Calu3 (cell line): ENCODE data around the gene DPEP3. TPM values are rescaled to one million over a fixed set of nuclear protein-coding genes. Genes with fewer than 3 reads are reported as not detected.

Source experiments
- BruUV-seq: library from RNA; stranded (reverse); fragments of 400-500 nt; replicated peaks from 2 replicates; lab custom pipeline; 2021; lab: Mats Ljungman, UMichigan
- CTCF ChIA-PET: fragments of 300-600 bp; sonication (Branson Sonifier 250); formaldehyde crosslinking; loops from one replicate; lab custom pipeline; 2022; ENCODE audit warnings: antibody characterized with exemption; lab: Charles Lee
- DNase-seq: peaks from one replicate; pipeline ENCODE4 v3.0.0; 2022
- H3K27ac Mint-ChIP-seq: one replicate; pipeline ENCODE4 v1.8.0; 2022; ENCODE audit warnings: mixed read lengths; ENCODE audit not compliant: unreplicated experiment
- H3K27me3 Mint-ChIP-seq: one replicate; pipeline ENCODE4 v1.8.0; 2022; ENCODE audit warnings: mixed read lengths; ENCODE audit not compliant: unreplicated experiment
- H3K36me3 Mint-ChIP-seq: one replicate; pipeline ENCODE4 v1.8.0; 2022; ENCODE audit warnings: mild to moderate bottlenecking, moderate library complexity, mixed read lengths; ENCODE audit not compliant: insufficient read depth, unreplicated experiment
- H3K4me1 Mint-ChIP-seq: one replicate; pipeline ENCODE4 v1.8.0; 2022; ENCODE audit warnings: mild to moderate bottlenecking, low read depth, mixed read lengths; ENCODE audit not compliant: unreplicated experiment
- H3K4me3 Mint-ChIP-seq: one replicate; pipeline ENCODE4 v1.8.0; 2022; ENCODE audit warnings: mild to moderate bottlenecking, low read depth, moderate library complexity, mixed read lengths; ENCODE audit not compliant: unreplicated experiment
- H3K9me3 Mint-ChIP-seq: one replicate; pipeline ENCODE4 v1.8.0; 2022; ENCODE audit warnings: low read depth, mixed read lengths; ENCODE audit not compliant: unreplicated experiment
- CTCF ChIP-seq: fragments of 200-600 bp; IDR thresholded peaks from one replicate; pipeline ENCODE4 v1.8.0; 2022; ENCODE audit warnings: antibody characterized with exemption; ENCODE audit not compliant: unreplicated experiment
- intact Hi-C: fragments of 100-400 bp; cut with micrococcal nuclease; formaldehyde crosslinking; loops from one replicate; pipeline ENCODE4 v1.10.0; 2022; ENCODE audit not compliant: unreplicated experiment
- total RNA-seq: library from RNA; stranded (reverse); gene quantifications from 2 replicates; pipeline ENCODE4 v1.2.3, GENCODE V29; 2022

The DPEP3 gene
- total RNA-seq, 1 experiment from 2014 or later, result not detected

DNA sequence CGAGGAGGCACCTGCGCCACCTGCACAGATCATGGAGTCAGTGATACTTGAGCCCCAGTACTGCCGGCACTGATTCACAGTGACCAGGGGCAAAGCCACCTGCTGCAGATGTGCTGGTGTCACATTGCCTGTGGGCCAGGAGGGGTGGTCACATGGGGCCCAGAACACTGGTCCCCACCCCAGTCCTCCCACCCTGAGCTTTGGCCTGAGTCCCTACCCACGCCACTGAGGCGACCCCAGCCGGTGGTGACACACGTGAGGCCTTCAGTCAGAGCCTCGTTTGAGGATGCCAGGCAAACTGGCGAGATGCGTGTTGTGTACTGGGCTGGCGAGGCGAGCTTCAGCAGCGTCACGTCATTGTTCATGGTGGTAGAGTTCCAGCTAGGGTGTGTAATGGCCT lies 50.1 kb downstream of the DPEP3 start:
- Mint-ChIP-seq H3K4me1 (peaks cover 11% of the 10 kb centered on the region), H3K4me3 (no peak overlapping the region), H3K27me3 (no peaks in the 10 kb centered on the region), H3K9me3 (no peaks in the 10 kb centered on the region), H3K36me3 (peaks cover 56% of the 10 kb centered on the region), H3K27ac (no peak overlapping the region)
- no peak for TF ChIP-seq CTCF
- CTCF ChIA-PET, result interaction anchor here (0.6 kb wide), 2 partner anchors 36 to 113 kb away, joined by 3 read pairs; no protein-coding TSS in a partner anchor
- intact Hi-C loops, result no loop called here
- no TSS peak for BruUV-seq
- DNase-seq, result no peak

DNA sequence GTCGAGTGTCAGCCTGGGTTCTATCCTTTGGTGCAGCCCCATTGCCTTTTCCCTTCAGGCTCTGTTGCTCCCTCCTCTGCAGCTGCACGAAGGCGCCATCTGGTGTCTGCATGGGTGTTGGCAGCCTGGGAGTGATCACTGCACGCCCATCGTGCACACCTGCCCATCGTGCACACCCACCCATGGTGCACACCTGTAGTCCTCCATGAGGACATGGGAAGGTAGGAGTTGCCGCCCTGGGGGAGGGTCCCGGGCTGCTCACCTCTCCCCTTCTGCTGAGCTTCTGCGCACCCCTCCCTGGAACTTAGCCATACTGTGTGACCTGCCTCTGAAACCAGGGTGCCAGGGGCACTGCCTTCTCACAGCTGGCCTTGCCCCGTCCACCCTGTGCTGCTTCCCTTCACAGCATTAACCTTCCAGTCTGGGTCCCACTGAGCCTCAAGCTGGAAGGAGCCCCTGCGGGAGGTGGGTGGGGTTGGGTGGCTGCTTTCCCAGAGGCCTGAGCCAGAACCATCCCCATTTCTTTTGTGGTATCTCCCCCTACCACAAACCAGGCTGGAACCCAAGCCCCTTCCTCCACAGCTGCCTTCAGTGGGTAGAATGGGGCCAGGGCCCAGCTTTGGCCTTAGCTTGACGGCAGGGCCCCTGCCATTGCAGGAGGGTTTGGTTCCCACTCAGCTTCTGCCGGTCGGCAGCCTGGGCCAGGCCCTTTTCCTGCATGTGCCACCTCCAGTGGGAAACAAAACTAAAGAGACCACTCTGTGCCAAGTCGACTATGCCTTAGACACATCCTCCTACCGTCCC lies 51.5 kb downstream of the DPEP3 start:
- BruUV-seq, result no TSS peak
- peak; percentile 86 for DNase-seq
- Mint-ChIP-seq H3K27me3 (no peaks in the 10 kb centered on the region), H3K36me3 (peaks cover 41% of the 10 kb centered on the region), H3K4me3 (no peak overlapping the region), H3K4me1 (no peaks in the 10 kb centered on the region), H3K27ac (no peak overlapping the region), H3K9me3 (no peaks in the 10 kb centered on the region)
- peak; percentile 83 for TF ChIP-seq CTCF
- intact Hi-C loops, result loop anchor here (1.0 to 5.0 kb wide), 3 partner anchors 112 to 406 kb away; no protein-coding TSS in a partner anchor
- CTCF ChIA-PET, result interaction anchor here (1.4 to 2.6 kb wide), 3 partner anchors 45 to 408 kb away, joined by 4 to 15 read pairs (median 5); no protein-coding TSS in a partner anchor

- H3K9me3 Mint-ChIP-seq, result no peaks in the 10 kb centered on the region
- H3K27me3 Mint-ChIP-seq, result no peaks in the 10 kb centered on the region
- intact Hi-C loops, result loop anchor here (1.0 to 5.0 kb wide), 3 partner anchors 112 to 406 kb away; no protein-coding TSS in a partner anchor
- H3K27ac Mint-ChIP-seq, result no peak overlapping the region
- no TSS peak for BruUV-seq
- H3K4me3 Mint-ChIP-seq, result no peak overlapping the region
- no peaks in the 10 kb centered on the region for H3K4me1 Mint-ChIP-seq
- TF ChIP-seq CTCF, result no peak
- DNase-seq, result no peak
- CTCF ChIA-PET, result interaction anchor here (1.4 to 2.6 kb wide), 3 partner anchors 45 to 407 kb away, joined by 4 to 15 read pairs (median 5); no protein-coding TSS in a partner anchor
- H3K36me3 Mint-ChIP-seq, result peaks cover 35% of the 10 kb centered on the region
Measured at GRCh38 chr16:67928147-67928546, 52.2 kb downstream of the DPEP3 start.

- no peak for TF ChIP-seq CTCF
- BruUV-seq, result TSS peak; percentile 20
- Mint-ChIP-seq H3K9me3 (no peaks in the 10 kb centered on the region), H3K27ac (no peak overlapping the region), H3K4me1 (no peaks in the 10 kb centered on the region), H3K27me3 (no peaks in the 10 kb centered on the region), H3K36me3 (peaks cover 28% of the 10 kb centered on the region), H3K4me3 (no peak overlapping the region)
- no peak for DNase-seq
- intact Hi-C loops, result loop anchor here (5.0 kb wide), 1 partner anchor 405 kb away; no protein-coding TSS in a partner anchor
- CTCF ChIA-PET, result interaction anchor here (0.5 to 2.6 kb wide), 4 partner anchors 44 to 406 kb away, joined by 4 to 15 read pairs (median 5); no protein-coding TSS in a partner anchor
Measured at GRCh38 chr16:67927131-67927941, 53.0 kb downstream of the DPEP3 start.
